WTC11 (cell line): Measurements from ENCODE around the gene FAM107A. TPM values are rescaled to one million over a fixed set of nuclear protein-coding genes. Genes with fewer than 3 reads are reported as not detected.

Experiments
- ATAC-seq: fragments of 200-7000 bp; cut with Tn5 transposase; 2 replicates; pipeline ENCODE4 v1.10.0; 2021; ENCODE audit warnings: mild to moderate bottlenecking, moderate library complexity
- CTCF ChIA-PET: fragments of 300-600 bp; sonication (Branson Sonifier 250); formaldehyde crosslinking; loops from one replicate; lab custom pipeline; 2021; ENCODE audit warnings: antibody characterized with exemption; lab: Charles Lee
- POLR2A ChIA-PET: fragments of 350-600 bp; sonication (Branson Sonifier 250); formaldehyde crosslinking; loops from one replicate; lab custom pipeline; 2021; ENCODE audit warnings: antibody characterized with exemption; lab: Charles Lee
- DNase-seq: peaks from one replicate; pipeline ENCODE4 v3.0.0; 2021; ENCODE audit warnings: low spot score
- H3K27ac Mint-ChIP-seq: 2 replicates; pipeline ENCODE4 v1.8.0; 2021; ENCODE audit warnings: mixed read lengths
- H3K27me3 Mint-ChIP-seq: 2 replicates; pipeline ENCODE4 v1.8.0; 2021; ENCODE audit warnings: low read depth, mild to moderate bottlenecking, moderate library complexity, mixed read lengths
- H3K36me3 Mint-ChIP-seq: 2 replicates; pipeline ENCODE4 v1.8.0; 2021; ENCODE audit warnings: mixed read lengths
- H3K4me1 Mint-ChIP-seq: 2 replicates; pipeline ENCODE4 v1.8.0; 2022; ENCODE audit warnings: mixed read lengths
- H3K4me3 Mint-ChIP-seq: 2 replicates; pipeline ENCODE4 v1.8.0; 2021; ENCODE audit warnings: mild to moderate bottlenecking, moderate library complexity, mixed read lengths
- H3K9me3 Mint-ChIP-seq: 2 replicates; pipeline ENCODE4 v1.8.0; 2021; ENCODE audit warnings: mixed read lengths
- E2F4 ChIP-seq: sonication (generic); formaldehyde crosslinking; IDR thresholded peaks from 2 replicates; pipeline ENCODE4 v1.8.1; 2022; ENCODE audit warnings: low read depth, mild to moderate bottlenecking, moderate library complexity, missing genetic modification reagents, borderline replicate concordance
- E2F5 ChIP-seq: sonication (generic); formaldehyde crosslinking; IDR thresholded peaks from 2 replicates; pipeline ENCODE4 v1.8.1; 2022; ENCODE audit warnings: mild to moderate bottlenecking, moderate library complexity, missing genetic modification reagents
- ETV6 ChIP-seq: sonication (generic); formaldehyde crosslinking; IDR thresholded peaks from 2 replicates; pipeline ENCODE4 v1.8.1; 2022; ENCODE audit warnings: mild to moderate bottlenecking, missing genetic modification reagents
- FOXP1 ChIP-seq: sonication (generic); formaldehyde crosslinking; IDR thresholded peaks from 2 replicates; pipeline ENCODE4 v1.8.0; 2022; ENCODE audit warnings: missing genetic modification reagents, mild to moderate bottlenecking, moderate library complexity, borderline replicate concordance
- GRHL2 ChIP-seq: fragments of 250-450 bp; sonication (Bioruptor Pico); IDR thresholded peaks from 2 replicates; pipeline ENCODE4 v1.8.0; 2022; ENCODE audit warnings: mild to moderate bottlenecking, moderate library complexity; ENCODE audit not compliant: insufficient replicate concordance, severe bottlenecking
- HMGA2 ChIP-seq: fragments of 250-450 bp; sonication (Bioruptor Pico); IDR thresholded peaks from 2 replicates; pipeline ENCODE4 v1.4.0; 2021; ENCODE audit warnings: mild to moderate bottlenecking, moderate library complexity
- IRF1 ChIP-seq: sonication (generic); formaldehyde crosslinking; IDR thresholded peaks from 2 replicates; pipeline ENCODE4 v1.8.0; 2023; ENCODE audit warnings: missing genetic modification reagents
- NFYB ChIP-seq: sonication (generic); formaldehyde crosslinking; conservative IDR thresholded peaks from 2 replicates; pipeline ENCODE4 v1.8.0; 2022; ENCODE audit warnings: low read depth, missing genetic modification reagents
- NR1H2 ChIP-seq: sonication (generic); formaldehyde crosslinking; IDR thresholded peaks from 2 replicates; pipeline ENCODE4 v1.9.0; 2021; ENCODE audit warnings: mild to moderate bottlenecking, moderate library complexity, missing genetic modification reagents
- NR2C2 ChIP-seq: sonication (generic); formaldehyde crosslinking; IDR thresholded peaks from 2 replicates; pipeline ENCODE4 v1.8.0; 2022; ENCODE audit warnings: mild to moderate bottlenecking, missing genetic modification reagents
- PREB ChIP-seq: sonication (generic); formaldehyde crosslinking; IDR thresholded peaks from 2 replicates; pipeline ENCODE4 v1.8.1; 2022; ENCODE audit warnings: mild to moderate bottlenecking, missing genetic modification reagents, moderate library complexity, borderline replicate concordance
- RELA ChIP-seq: sonication (generic); formaldehyde crosslinking; IDR thresholded peaks from 2 replicates; pipeline ENCODE4 v1.8.1; 2022; ENCODE audit warnings: missing genetic modification reagents, mild to moderate bottlenecking, borderline replicate concordance
- TCF7 ChIP-seq: sonication (generic); formaldehyde crosslinking; IDR thresholded peaks from 2 replicates; pipeline ENCODE4 v1.8.0; 2022; ENCODE audit warnings: mild to moderate bottlenecking, low read depth, missing genetic modification reagents, moderate library complexity
- TP53 ChIP-seq: sonication (generic); formaldehyde crosslinking; IDR thresholded peaks from 2 replicates; pipeline ENCODE4 v1.8.1; 2023; ENCODE audit warnings: mild to moderate bottlenecking, missing genetic modification reagents
- ZBTB21 ChIP-seq: sonication (generic); formaldehyde crosslinking; IDR thresholded peaks from 2 replicates; pipeline ENCODE4 v1.8.1; 2023; ENCODE audit warnings: mild to moderate bottlenecking, missing genetic modification reagents, borderline replicate concordance
- ZNF121 ChIP-seq: sonication (generic); formaldehyde crosslinking; IDR thresholded peaks from 2 replicates; pipeline ENCODE4 v1.8.0; 2023; ENCODE audit warnings: missing genetic modification reagents
- ZNF232 ChIP-seq: sonication (generic); formaldehyde crosslinking; IDR thresholded peaks from 2 replicates; pipeline ENCODE4 v1.8.0; 2022; ENCODE audit warnings: mild to moderate bottlenecking, missing genetic modification reagents
- ZNF263 ChIP-seq: sonication (generic); formaldehyde crosslinking; IDR thresholded peaks from 2 replicates; pipeline ENCODE4 v1.8.1; 2022; ENCODE audit warnings: low read depth, mild to moderate bottlenecking, moderate library complexity, missing genetic modification reagents
- ZNF317 ChIP-seq: sonication (generic); formaldehyde crosslinking; IDR thresholded peaks from 2 replicates; pipeline ENCODE4 v1.8.1; 2023; ENCODE audit warnings: low read depth, mild to moderate bottlenecking, moderate library complexity, missing genetic modification reagents, borderline replicate concordance
- ZNF396 ChIP-seq: fragments of 250-450 bp; sonication (Bioruptor Pico); IDR thresholded peaks from 2 replicates; pipeline ENCODE4 v1.8.0; 2021; ENCODE audit warnings: mild to moderate bottlenecking, moderate library complexity, borderline replicate concordance
- ZNF532 ChIP-seq: fragments of 250-450 bp; sonication (Bioruptor Pico); IDR thresholded peaks from 2 replicates; pipeline ENCODE4 v1.9.0; 2021; ENCODE audit warnings: mild to moderate bottlenecking, borderline replicate concordance
- total RNA-seq: library from RNA; stranded (reverse); gene quantifications from 3 replicates; pipeline ENCODE4 v1.2.3, GENCODE V29; 2021

The FAM107A gene
- total RNA-seq, 1 experiment from 2014 or later = 0.31 TPM

GRCh38 chr3:58553003-58553402 lies 24.2 kb downstream of the FAM107A start (continued):
- TF ChIP-seq ZNF317 (CRISPR knock-in tag) = no peak
- TF ChIP-seq TCF7 (CRISPR knock-in tag) = no peak
- no peak for TF ChIP-seq ETV6 (CRISPR knock-in tag)
- TF ChIP-seq FOXP1 = no peak
- TF ChIP-seq GRHL2 = no peak
- TF ChIP-seq ZBTB21 = no peak
- TF ChIP-seq E2F5 (CRISPR knock-in tag) = no peak
- no peak for TF ChIP-seq ZNF121
- no peak for TF ChIP-seq NR1H2

- TF ChIP-seq PREB (no peak), ZNF263 (CRISPR knock-in tag) (no peak), ZNF396 (CRISPR knock-in tag) (no peak), E2F5 (CRISPR knock-in tag) (no peak), RELA (CRISPR knock-in tag) (no peak), NR2C2 (CRISPR knock-in tag) (no peak), ZNF532 (CRISPR knock-in tag) (no peak), HMGA2 (CRISPR knock-in tag) (no peak), FOXP1 (no peak), ZNF232 (CRISPR knock-in tag) (no peak), TP53 (no peak), NFYB (no peak), IRF1 (CRISPR knock-in tag) (no peak), E2F4 (CRISPR knock-in tag) (no peak)
- TF ChIP-seq, all 79 proteins: peak for 0
- peaks cover 3% of the 10 kb centered on the region for H3K27me3 Mint-ChIP-seq
- peaks cover 3% of the 10 kb centered on the region for H3K4me1 Mint-ChIP-seq
- H3K27ac Mint-ChIP-seq = no peak overlapping the region
- H3K4me3 Mint-ChIP-seq = no peak overlapping the region
- POLR2A ChIA-PET = no interaction called here
- peaks cover 4% of the 10 kb centered on the region for H3K36me3 Mint-ChIP-seq
- ATAC-seq (no peak), DNase-seq (no peak)
- CTCF ChIA-PET = no interaction called here
- H3K9me3 Mint-ChIP-seq = peaks cover 31% of the 10 kb centered on the region
Observed at GRCh38 chr3:58551636-58552180, 25.5 kb downstream of the FAM107A start.
